H1 (cell line): ENCODE results near the gene SPDYE2B.
"Not testable (repeated sequence)": the region's sequence is repeated elsewhere in the genome, so short reads cannot be mapped to it uniquely, and the experiment has no call there.

Experiments used
- CHD2 ChIP-seq: IDR thresholded peaks from 2 replicates; pipeline ENCODE4 v1.6.1; 2012; ENCODE audit warnings: low read length, improper control_type of control experiment
- EZH2 ChIP-seq: fragments of 200-600 bp; sonication (generic); IDR thresholded peaks from 2 replicates; pipeline ENCODE4 v1.7.1; 2012; ENCODE audit warnings: low read depth, mild to moderate bottlenecking, moderate library complexity, low read length, inconsistent platforms; ENCODE audit not compliant: severe bottlenecking
- TAF1 ChIP-seq: IDR thresholded peaks from 2 replicates; pipeline ENCODE4 v1.6.1; 2011; ENCODE audit warnings: mild to moderate bottlenecking, low read depth, low read length
- TF ChIP-seq, protein P1 (sequence below), 3 experiments: IDR thresholded peaks; 1 replicate in 2 of 3; 2 replicates in 1 of 3; pipeline versions ENCODE4 v1.5.1 to v1.6.1; 2011; ENCODE audit warnings: low read length in 3 of 3, mild to moderate bottlenecking in 3 of 3, inconsistent platforms in 2 of 3, low read depth in 1 of 3, moderate library complexity in 1 of 3; ENCODE audit not compliant: insufficient read depth in 1 of 3; ENCODE audit errors: control extremely low read depth in 1 of 3

DNA sequence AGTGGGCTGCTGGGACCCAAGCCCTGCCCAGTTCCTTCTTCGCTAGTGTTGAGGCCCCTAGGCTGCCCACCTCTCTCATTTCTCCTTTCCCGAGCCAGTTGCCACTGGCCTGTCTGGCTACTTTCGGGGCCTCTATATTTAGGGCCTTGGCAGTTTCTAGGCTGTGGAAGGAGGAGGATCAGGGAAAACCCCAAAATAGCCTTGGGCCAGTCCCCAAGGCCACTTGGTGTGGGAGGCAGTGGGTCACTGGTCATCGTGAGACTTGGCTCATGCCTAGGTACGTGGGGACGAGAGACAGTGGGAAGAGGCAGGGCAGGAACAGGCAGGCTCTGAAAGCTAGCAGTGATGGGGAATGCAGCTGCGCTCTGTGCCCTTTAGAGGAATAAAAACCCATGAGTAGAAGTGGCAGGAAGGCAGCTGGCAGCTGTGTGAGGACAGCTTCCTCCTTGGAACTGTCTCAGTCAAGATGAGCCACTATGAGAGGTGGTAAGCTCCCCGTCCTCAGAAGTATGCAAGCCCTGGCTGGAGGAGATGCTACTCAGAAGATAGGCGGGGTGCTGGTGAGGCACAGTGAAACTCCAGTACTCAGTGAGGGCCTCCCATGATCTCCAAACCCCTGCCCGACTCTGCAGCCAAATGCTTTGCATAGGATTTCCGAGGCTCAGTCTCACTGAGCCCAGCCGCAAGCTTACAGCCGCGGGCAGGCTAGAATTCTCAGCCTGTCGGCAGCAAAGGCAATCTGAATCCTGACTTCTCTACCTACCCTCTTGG lies 36.4 kb upstream of the SPDYE2B start:
- not testable (repeated sequence) for TF ChIP-seq CHD2, TAF1, EZH2
- TF ChIP-seq, protein P1, sequence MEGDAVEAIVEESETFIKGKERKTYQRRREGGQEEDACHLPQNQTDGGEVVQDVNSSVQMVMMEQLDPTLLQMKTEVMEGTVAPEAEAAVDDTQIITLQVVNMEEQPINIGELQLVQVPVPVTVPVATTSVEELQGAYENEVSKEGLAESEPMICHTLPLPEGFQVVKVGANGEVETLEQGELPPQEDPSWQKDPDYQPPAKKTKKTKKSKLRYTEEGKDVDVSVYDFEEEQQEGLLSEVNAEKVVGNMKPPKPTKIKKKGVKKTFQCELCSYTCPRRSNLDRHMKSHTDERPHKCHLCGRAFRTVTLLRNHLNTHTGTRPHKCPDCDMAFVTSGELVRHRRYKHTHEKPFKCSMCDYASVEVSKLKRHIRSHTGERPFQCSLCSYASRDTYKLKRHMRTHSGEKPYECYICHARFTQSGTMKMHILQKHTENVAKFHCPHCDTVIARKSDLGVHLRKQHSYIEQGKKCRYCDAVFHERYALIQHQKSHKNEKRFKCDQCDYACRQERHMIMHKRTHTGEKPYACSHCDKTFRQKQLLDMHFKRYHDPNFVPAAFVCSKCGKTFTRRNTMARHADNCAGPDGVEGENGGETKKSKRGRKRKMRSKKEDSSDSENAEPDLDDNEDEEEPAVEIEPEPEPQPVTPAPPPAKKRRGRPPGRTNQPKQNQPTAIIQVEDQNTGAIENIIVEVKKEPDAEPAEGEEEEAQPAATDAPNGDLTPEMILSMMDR (IDR thresholded peaks at IDR 0.05; ENCODE audit: control extremely low read depth in 1 of 3, insufficient read depth in 1 of 3, low read depth in 1 of 3, low read length in 3 of 3), result not testable (repeated sequence)
